Hair follicular keratinocyte (primary cell): ENCODE results near the gene DDX11. TPM values are rescaled to one million over a fixed set of nuclear protein-coding genes. Genes with fewer than 3 reads are reported as not detected.

Experiments
- total RNA-seq: library from RNA; depleted of rRNA; stranded (reverse); fragments of >200 nt; gene quantifications from 2 replicates; pipeline ENCODE4 v1.2.3, GENCODE V29; 2015

DDX11 gene
- total RNA-seq: 21.2 and 25.4 TPM in 2 replicates

GRCh38 chr12:31073527-31074332, at the start of gene DDX11:
DDX11 (plus strand) TSS chr12:31073860; CDS start chr12:31078394, 4,534 bp downstream.

Other genes with a start within 250 kb of the DDX11 start
- gene TSPAN11, start 147.1 kb upstream of the DDX11 start, total RNA-seq: 0.08 TPM in 1 of 2 replicates, not detected in the other